ENCODE data around the gene HUWE1.

The HUWE1 gene

DNA sequence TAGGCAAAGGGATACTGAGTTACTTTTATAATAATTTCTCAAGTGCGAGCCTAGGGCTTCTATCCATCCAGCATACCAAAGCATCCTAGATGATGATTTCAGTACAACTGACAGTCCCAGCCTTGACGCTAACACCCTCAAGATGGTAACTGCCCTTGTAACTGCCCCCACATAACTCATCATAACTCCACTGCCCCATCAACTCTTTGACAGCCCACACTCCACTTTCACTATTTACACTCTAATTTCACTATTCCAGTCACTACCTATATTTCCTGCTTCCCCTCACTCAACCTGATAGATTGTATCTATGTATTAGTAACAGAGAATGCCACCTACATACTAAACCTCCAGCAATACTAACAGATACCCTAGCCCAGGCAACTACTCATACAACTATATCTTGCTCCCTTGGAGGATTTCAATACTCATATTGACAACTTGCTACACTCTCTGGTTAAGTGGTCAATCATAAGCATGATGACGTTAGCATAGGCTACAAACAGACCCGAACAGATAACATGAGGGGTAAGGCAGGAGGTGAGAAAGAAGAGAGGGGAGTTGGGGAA, 65.0 kb downstream of the HUWE1 start:
- no peak for DNase-seq (ENCODE audit: low read depth in 2 of 2)

DNA sequence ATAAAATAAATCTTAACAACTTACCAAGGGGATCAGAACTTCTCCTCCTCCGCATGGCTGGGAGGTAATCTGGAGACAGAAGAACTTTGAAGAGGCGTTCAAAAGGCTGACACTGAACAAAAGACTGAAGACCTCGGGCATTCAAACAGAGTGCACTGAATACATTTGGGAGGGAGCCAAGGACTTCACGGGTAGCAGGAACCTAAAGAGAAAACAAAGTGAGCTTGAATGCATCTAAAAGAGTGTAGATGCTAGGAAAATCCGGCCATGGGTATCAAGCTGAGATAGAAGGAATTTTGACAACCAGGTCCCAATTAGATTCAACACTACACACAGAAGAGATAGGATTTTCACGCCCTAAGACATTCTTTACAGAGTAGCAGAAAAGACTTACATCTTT, 69.6 kb downstream of the HUWE1 start:
- DNase-seq (ENCODE audit: low read depth in 2 of 2) = no peak

GRCh38 chrX:53606456-53606855, 80.1 kb downstream of the HUWE1 start:
- no peak for DNase-seq (ENCODE audit: low read depth in 2 of 2)

DNA sequence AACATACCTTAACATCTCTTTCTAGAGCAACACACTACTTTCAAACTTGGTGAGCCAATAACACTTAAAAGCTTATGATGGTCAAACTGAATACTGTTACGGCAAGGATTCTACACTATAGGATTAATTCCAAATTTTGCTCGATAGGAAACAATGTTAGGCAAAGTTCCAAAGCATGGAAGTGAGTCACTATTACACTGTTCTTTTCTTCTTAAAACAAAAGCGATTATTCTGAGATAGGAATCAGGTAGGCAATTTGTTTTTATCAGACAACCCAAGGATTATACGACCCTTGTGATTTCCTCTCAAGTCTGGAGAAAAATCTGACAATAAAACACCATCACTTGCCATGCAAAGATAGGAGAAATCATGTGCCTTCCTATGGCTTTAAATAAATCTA, 81.5 kb downstream of the HUWE1 start:
- DNase-seq (ENCODE audit: low read depth in 2 of 2) = no peak

GRCh38 chrX:53599781-53600396, 86.6 kb downstream of the HUWE1 start:
- DNase-seq (ENCODE audit: low read depth in 2 of 2) = no peak

DNA sequence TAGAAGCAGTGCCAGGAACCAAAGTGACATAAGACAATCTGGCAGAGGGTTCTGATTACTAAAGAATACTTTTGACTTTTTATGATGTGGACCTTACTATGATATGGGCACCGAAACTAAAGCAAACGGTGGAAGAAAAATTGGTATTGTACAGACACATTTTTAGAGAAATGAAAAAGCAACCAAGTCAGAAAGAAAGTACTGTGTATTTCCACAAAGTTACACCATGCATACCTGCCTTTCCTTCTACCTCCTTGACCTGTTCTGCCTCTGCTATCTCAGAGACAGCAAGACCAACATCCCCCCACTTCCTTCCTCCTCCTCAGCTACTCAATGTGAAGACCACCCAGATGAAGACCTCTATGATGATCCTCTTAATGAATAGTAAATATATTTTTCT, 88.3 kb downstream of the HUWE1 start:
- no peak for DNase-seq (ENCODE audit: low read depth in 2 of 2)

GRCh38 chrX:53595266-53595810, 91.2 kb downstream of the HUWE1 start:
- DNase-seq (ENCODE audit: low read depth in 2 of 2) = no peak

- DNase-seq (ENCODE audit: low read depth in 2 of 2) = no peak
Measured at GRCh38 chrX:53594354-53594753, 92.2 kb downstream of the HUWE1 start.

DNA sequence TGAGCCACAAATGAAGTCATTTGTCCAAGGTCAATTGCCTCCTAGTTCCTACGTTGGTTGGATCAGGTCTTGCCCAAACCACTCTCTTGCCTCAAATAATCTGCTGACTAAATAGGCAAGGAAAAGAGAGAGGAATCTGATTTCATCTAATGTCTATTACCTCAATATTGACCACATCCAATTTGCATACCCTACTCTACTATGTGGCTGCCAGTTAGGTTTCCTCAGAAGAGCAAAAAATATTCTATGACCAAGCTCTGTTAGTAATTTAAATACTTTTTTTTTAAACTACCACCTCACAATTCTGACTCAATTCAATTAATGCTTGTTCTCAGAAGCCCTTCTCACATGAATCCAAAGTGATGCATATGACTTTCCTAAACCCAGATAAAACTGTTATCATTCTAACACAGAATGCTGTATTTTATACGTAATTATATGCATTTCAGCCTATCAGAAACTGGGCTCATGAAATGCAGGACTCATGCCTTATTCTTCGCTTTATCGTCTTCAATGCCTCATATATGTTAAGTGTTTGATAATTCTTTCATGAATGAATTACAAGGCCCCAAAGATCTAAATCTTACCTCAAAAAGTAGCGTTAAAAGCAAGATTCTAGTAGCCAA, 98.6 kb downstream of the HUWE1 start:
- no peak for DNase-seq (ENCODE audit: low read depth in 2 of 2)

GRCh38 chrX:53584891-53585290, 101.6 kb downstream of the HUWE1 start:
- DNase-seq (ENCODE audit: low read depth in 2 of 2) = no peak

GRCh38 chrX:53583571-53583970, 102.9 kb downstream of the HUWE1 start:
- no peak for DNase-seq (ENCODE audit: low read depth in 2 of 2)

DNA sequence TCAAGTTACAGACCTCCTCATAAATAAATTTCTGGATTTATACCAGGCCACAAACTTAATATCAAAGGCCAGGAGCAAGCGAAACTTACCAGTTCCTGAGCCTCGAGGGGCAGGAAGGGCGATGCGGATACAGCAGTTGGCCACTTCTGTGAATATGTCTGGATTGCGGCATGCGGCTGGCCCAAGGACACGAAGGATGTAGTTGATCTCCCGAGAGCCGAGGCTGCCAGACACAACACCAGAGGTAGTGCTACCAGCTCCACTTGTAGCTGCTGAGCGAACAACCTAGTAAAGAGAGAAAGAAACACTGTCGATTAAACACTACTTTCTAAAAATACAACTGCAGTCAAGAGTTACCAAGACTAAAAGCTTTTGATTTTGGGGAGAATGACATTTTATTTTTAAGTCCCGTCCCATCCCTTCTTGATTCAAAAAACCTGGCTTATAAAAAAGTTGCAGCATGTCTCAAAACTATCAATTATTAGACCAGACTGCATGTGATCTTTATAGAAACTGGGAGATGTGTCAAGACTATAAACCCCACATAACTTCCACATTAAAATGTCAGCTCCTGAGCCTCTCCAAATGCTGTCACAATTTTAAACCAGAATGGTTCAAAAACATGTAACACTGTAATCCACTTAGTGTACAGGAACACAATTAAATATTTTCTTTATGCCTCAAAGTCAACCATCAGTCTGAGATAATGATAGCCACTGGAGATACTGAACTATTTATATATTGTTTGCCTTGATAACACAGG, 105.6 kb downstream of the HUWE1 start:
- DNase-seq (ENCODE audit: low read depth in 2 of 2) = no peak

DNA sequence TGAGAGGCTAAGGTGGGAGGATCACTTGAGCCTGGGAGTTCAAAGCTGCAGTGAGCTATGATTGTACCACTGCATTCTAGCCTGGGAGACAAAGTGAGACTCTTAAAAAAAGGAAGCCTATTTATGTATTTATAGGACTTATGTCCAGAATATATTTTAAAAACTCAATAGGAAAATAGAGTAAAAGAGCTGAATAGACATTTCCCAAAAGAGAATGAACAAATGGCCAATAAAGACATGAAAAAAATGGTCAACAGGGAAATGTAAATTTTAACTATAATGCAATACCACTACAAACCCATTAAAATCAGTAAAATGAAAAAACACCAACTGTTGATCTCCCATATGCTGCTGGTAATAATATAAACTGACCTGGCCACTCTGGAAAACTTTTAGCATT, 115.0 kb downstream of the HUWE1 start:
- DNase-seq (ENCODE audit: low read depth in 2 of 2) = no peak

DNA sequence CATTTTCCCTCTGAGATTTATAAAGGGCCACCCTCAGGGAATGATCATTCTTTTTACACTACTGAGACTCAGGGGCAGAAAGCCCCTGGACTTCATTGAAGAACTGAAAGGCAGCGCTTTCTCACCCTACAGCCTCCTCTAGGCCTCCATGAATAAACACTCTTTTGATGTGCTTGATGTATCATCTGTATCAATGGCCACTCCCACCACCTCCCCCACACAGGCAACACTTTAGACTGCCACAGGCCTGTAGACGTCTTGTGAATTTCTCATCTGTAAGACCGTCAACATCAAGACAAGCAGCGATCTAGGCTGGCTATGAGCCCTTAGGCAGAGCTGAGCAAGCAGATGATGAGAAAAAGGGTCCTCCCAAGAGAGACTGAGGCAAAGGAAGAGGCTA, 123.2 kb downstream of the HUWE1 start:
- no peak for DNase-seq (ENCODE audit: low read depth in 2 of 2)

DNA sequence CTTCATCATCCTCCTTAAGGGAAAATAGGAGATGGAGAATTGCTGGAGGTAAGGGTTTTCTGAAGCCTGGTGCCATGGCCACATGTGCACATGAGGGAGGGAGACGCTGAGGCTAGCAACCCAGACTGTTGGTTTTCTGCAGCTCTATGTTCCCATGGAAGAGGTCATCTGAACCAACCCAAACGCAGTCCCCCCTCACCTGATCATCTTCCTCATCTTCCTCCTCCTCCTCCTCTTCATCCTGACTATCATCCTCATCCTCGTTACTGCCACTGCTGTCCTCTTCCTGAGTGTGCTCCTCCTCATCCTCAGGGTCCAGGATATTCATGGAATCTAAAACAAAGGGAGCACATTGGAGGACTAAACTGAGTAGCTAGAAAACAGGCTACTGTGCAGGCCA, 124.6 kb downstream of the HUWE1 start:
- no peak for DNase-seq (ENCODE audit: low read depth in 2 of 2)

GRCh38 chrX:53558646-53559045, 127.9 kb downstream of the HUWE1 start:
- no peak for DNase-seq (ENCODE audit: low read depth in 2 of 2)

DNA sequence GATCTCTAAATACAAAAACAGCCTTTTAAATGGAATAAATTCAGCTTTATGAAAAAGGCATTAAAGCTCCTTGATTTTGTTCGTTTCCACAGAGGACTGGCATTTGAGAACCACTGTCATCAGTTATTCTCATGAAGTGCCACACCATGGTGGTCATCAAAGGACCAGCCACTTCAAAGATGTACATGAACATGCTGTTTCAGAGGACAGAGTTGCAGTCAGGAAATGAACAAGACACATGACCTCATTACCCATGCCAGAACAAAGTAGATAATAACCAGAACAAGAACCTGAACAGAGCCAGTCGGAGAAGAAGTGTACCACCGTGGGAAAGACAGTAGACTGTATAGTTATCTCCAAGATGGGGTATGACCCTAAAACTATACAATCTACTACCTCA, 129.7 kb downstream of the HUWE1 start:
- no peak for DNase-seq (ENCODE audit: low read depth in 2 of 2)

DNA sequence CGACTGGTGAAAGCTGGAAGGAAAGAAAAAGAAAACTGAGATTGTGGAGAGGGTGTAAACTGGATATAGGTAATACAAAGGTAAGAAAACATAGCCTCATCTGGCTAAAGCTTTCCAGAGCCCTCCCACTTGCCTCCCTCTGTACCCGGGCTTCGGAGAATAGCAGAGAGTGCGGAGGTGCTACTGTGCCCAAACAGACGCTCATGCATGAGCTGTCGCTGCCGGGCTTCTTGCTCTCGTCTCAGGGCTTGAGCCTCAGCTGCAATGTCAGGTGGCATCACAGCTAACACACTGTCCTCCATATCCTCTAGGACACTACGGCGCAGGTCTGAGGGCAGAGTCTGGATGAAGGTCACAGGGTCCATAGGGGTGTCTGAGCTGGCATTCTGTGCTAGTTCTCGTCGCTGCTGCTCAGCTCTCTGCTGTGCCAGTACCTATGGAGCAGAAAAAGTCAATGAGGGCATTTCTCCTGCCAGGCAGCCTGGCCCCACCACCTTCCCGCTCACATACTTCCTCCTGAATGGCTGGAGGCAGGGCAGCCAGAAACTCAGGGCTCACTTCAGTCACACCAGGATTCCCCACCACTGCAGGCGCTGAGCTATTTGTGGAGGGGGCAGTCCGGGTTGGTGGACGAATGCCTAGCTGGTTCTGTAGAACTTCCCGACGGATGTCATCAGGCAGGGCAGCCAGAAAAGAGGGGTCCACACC, 135.6 kb downstream of the HUWE1 start:
- no peak for DNase-seq (ENCODE audit: low read depth in 2 of 2)

GRCh38 chrX:53547668-53548067, 138.9 kb downstream of the HUWE1 start:
- no peak for DNase-seq (ENCODE audit: low read depth in 2 of 2)

DNA sequence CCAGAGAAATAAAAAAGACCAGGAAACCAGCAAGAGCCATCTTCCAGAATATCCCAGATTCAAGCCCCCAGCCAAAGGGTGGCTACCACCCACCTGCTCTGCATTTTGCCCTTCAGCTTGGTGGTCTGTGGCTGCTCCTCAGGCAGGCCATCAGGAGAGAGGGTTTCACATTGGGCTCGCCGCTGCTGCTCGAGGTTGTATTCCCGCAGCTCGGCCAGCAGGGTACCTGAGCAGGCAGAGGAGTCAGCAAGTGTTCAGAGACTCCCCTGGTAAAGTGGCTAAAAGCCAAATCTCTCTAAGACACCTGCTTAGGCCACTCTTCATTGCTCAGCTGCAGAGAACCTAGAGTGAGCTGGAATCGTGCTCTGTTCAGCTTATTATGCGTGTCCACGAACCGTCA, 141.6 kb downstream of the HUWE1 start:
- no peak for DNase-seq (ENCODE audit: low read depth in 2 of 2)

DNA sequence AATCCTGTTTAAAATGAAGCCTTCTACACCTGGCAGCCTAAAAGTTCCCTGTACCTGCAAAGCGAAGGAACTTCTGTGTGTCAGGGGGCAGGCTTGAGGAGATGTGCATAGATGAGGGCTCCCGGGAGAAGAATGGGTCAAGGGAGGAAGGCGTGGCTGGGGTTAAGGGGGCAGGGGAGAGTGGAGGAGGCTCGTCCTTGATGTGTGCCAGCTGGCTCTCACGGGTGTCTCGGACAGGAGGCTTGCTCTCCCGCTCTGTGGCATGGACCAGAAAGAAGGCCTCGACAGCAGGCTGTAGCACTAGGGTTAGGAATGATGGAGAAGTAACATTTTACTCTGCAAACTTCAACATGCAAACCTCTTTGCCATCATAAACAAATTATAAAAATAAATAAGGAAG, 147.7 kb downstream of the HUWE1 start:
- DNase-seq (ENCODE audit: low read depth in 2 of 2) = no peak
